CD4-positive, alpha-beta T cell treated with Interleukin-10 for 1 hour (primary cell): ENCODE measurements around the gene ZFHX3.

ENCODE experiments used
- DNase-seq: peaks from one replicate; pipeline ENCODE4 v3.0.0-alpha.2; 2020

Gene ZFHX3

DNA sequence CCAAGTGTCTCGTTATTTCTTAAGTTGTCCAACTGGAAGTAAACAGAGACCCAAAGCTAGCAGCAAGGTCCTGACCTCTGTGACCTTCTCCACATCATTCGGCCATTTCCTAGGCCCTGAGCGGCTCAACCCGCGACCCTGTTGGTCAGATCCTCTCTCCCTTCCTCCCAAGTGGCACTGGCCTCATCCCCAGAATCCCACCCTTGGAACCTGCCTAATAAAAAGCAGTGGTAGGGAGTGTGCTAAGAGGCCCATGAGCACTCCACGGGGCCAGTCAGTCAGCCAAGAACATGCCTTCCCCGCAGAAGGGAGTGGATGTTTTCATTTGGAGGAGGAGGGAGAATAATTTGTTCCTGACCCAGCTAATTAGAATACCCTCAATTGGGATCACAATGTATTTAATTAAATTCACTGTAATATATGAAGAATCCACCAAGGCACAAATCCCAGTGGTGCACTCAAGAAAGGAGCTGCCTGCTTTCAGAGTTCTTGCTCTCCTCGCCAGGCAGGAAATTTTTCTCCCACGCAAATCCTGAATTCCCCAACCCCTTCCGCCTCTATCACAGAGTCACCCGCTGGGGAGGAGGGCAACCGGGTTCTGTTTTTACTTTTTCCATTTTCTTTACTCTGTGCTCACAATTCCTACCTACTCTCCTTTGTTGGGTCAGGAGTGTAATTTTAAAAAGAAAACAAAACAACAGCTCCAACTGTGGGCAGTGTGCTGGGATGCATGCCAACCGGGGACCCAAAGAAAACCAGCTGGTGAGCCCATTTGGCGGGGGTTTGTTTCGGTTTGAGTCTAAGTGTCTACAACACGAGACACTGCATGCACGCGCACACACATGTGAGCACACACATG, 153.4 kb downstream of the ZFHX3 start:
- DNase-seq, result no peak

DNA sequence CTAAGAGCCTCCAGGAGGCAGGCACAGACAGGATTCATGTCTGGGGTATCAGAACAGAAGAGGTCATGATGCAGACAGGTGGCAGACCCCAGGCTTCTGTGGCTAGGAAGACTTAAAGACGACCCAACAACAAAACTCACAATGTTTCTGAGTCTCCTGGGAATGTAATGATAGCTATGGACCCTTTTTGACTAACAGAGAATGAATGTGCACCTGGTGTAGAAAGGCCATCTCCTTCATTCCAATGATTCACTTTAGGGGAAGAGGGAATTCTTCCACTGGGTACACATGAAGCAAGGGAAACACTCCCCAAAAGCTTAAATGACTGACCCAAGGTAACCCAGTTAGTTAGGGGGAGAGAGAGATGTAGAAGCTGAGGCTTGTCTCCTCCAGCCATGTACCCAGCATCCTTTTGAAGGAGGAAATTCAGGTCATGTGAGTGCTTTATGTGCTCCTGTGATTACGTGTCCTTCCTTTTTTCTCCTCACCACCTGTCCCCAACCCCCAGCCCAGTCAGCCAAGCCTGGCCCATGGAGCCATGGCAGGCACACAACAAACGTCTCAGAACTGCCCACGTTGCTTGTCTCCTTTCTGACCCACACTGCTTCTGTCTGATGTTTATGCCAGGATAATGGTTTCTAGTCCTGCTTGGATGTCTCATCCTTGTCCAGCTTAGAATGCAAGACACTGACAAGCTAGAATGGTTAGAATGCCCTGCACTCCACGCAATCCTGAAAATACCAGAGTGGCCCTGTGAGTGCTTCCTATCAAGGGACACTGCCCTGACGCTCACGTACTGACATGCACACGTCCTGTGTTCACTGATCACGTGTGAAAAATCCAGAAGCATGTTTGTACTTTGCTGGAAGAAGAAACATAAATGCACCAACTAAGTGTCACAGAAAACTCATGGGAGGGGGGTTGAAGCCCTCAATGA, 156.4 kb downstream of the ZFHX3 start:
- DNase-seq, result no peak

DNA sequence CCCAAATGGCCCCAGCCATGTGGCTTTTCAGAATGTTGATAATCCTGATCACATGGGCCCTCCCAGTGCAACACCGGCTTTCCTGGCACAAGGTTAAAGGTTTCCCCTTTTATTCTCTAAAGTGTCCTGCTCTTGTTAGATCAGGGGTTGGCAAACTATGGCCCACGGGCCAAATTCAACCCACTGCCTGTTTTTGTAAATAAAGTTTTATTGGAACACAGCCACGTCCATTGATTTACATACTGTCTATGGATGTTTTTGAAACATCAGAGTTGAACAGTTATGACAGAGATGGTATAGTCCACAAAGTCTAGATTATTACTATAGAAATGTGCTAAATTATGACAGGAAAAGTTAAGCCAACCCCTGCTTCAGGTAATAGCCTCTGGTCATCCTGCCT, 157.3 kb downstream of the ZFHX3 start:
- no peak for DNase-seq

DNA sequence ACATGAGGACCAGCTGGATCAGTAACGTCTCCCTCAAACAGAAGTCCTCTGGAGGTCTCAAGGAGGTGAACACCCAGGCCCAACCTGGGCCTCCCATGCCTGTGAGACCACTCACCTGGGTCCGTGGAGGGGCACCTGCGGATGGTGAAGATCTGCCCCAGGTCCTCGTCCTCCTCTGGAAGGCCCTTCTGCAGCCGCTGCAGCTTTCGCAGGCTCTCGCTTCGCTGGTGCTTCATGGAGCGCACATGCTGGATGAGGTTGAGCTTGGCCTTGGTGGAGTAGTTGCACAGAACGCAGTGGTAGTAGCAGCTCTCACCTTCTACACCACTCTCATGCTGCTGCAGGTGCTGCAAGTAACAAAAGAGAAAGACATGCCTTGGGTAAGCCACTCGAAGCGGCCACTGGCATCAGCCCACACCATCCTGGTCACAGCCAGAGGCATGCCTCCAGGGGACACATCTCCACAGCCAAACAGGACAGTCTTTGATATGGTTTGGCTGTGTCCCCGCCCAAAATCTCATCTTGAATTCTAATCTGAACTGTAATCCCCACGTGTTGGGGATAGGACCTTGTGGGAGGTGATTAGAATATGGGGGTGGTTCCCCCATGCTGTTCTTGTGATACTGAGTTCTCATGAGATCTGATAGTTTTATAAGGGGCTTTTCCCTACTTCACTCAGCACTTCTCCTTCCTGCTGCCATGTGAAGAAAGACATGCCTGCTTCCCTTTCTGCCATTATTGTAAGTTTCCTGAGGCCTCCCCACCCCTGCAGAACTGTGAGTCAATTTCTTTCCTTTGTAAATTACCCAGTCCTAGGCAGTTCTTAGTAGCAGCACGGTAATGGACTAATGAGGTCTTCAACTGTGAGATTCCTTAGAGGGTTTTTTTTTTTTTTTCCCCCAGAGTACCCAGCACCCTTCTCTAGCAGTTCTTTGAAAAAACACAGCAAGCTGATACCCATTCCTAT, 158.0 kb downstream of the ZFHX3 start:
- DNase-seq, result no peak

DNA sequence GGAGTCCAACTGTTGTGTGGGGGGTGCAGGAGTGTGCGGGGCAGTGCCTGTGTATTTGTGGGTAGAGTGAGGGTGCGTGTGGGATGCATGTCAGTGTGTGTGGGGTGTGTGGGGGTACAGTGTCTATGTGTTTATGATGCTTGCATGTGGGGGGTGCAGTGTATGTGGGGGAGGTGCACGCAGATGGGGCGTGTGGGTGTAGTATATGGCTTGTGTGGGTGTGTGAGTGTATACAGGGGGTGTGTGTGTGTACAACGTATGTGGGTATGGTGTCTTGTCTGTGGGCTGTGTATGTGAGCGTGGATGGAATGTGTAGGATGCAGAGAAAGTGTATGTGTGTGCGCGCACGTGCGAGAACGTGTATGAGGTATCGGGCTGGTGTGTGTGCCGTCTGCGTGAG, 160.4 kb downstream of the ZFHX3 start:
- no peak for DNase-seq

DNA sequence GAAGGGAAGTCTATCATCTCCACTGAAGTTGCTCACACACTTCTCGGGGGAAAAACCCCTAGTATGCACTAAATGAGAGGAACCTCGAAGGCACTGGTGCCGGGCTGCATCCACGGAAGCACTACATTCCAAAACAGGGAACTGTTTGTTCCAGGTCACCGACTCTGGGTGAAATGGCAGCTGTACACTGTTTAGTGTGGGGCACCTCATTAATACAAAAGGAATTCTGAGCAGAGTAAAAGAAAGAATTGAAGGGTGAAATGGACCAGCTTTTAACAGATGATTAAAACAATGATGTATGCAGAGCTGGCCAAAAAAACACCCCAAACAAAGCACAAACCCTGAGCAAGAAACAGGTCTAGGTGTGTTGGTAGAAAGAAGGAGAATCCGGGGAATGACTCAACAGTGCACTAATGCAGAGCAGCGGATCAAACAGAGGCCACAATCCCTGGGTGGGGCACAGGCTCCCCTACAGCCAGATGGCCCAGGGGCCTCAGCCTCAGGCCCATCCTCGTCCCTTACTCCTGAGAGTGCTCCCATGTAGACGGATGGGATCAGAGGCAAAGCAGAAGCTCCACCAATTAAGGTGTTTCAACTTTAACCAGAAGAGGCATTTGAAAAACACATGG, 161.5 kb downstream of the ZFHX3 start:
- no peak for DNase-seq

DNA sequence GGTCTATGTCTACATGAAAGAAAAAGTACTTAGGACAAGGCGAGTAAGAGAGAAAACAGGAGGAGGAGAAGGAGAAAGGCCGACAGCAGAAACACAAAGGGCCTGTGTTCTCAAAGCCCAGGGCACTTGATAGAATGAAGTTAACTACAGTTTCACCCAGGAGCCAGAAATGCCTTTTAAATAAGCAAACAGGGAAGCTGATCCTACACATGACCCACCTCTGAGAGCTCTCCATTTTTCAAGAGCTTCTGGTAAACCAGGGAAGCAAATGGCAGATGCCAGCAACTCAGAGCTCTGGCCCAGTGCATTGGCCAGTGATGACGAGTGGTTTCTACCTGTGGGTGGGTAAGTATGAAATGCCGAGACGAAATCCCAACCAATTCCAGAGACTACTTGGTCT, 163.4 kb downstream of the ZFHX3 start:
- DNase-seq, result no peak

DNA sequence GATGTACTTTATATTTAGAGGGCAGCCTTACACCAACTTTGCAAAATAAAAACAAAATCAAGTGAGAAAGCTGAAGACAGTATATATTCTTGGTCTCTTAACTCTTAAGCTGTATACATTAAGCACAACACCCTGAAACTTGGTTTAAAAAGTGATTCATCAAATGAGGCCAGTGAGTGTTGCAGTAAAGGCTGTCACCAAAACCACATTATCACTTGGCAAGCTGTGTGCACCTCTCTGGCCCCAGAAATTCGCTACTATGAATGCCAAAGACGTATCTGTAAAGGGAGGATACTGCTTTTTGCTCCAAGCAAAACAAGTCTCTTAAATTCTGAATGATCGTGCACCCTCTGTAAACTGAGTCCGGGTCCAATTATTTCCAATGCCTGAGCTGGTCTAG, 163.9 kb downstream of the ZFHX3 start:
- no peak for DNase-seq

DNA sequence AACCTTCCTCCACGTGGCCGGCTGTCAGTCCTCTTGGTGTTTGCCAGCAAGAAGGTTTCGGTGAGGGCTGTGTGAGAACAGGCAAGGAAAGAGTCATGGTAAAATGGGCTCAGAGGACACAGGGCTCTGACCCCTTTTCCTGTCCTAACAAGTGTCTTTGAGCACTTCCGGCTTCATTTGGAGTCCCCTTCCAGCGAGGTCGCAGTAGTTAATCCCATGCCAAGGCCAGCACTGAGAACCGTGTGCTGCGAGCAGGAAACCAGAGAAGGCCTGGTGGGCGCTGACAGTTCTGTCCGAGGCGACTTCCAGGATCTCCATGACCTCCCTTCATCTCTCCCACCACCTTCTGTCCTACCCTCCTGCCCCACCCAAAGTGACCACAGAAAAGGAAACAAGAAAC, 168.1 kb downstream of the ZFHX3 start:
- DNase-seq, result no peak

DNA sequence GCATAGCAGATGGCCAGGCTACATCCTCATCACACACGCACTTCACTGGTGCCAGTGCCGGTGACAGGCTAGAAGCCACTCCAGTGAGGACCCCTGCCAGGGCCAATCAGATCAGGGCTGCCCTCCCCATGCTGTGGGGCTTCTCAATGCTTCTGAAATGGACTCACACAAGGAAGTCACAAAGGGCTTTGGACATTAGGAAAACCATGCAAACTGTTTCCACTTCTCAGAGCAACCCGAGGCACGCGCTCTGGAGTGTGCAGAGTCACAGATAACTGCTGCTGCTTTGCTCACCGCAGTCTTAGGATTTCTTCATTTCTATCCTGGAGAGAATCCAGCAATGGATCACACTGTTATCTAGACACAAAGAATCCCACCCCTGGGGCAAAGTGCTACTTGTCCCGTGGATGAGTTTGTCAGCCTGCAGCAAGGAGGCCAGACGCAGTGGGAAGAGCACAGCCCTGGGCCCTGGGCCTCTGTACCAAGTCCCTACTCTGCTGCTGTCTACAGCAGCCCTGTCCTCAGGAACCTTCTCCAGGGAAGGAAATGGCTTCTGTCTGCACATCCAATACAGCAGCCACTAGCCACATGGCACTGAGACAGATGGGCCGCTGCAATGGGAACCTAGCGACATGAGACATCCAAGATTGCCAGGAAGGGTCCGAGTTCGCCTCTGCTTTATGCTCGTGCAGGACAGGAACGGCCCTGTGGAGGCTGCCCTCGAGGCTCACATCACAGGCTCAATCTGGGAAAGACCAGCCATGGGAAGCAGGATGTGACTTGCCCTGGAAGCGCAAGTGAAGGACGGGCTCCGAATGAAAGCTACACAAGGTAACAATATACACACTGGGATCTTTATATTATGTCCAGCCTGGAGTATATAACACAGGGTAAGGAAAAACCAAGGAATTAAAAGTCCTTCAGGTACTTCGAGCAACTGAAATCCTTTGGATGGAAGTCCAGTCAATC, 169.3 kb downstream of the ZFHX3 start:
- no peak for DNase-seq

DNA sequence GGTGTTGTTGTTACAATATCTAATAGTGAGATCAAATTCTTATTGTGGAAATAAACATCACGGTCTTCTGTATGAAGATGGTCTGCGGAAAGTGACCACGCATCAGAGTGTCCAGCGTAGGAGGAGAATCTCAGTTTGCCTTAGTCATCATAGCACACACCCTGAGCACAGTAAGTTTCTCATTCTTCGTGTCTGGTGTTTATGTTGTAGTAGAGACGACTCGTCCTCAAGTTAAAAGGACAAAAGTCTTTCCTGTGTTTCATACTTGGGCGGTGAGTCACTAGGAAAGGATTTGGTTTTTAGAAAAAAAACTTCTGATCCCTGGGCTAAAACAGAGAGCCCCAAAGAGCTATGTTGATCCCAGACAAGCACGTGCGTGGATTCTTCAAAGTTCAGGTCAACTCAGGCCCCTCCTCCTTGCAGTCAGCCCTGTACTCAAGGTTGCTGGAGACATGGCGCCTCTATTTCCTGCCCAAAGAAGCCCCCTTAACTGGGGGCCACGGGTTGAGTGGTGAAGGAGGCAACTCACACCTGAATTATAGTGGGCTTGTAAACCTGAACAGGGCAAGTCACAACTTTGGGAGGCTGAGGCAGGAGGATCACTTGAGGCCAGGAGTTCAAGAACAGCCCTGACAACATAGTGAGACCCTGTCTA, 170.4 kb downstream of the ZFHX3 start:
- DNase-seq, result no peak

DNA sequence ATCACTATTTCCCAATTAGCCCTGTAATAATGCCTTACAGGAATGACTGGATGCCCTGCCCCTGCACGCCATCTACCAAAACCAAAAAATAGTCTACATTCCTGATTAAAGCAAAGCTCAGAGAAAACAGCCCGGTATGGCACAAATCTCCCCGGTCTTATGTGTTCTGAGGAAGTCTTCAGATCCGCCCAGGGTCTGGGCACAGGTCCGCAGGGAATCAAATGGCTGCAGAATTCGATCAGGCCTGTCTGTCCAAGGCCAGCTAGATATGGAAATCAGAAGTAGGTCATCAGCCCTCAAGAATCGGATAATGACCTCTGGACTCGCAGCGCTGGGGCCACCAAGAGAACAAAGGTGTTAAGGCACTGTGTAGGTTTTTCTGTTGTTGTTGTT, 171.0 kb downstream of the ZFHX3 start:
- no peak for DNase-seq

DNA sequence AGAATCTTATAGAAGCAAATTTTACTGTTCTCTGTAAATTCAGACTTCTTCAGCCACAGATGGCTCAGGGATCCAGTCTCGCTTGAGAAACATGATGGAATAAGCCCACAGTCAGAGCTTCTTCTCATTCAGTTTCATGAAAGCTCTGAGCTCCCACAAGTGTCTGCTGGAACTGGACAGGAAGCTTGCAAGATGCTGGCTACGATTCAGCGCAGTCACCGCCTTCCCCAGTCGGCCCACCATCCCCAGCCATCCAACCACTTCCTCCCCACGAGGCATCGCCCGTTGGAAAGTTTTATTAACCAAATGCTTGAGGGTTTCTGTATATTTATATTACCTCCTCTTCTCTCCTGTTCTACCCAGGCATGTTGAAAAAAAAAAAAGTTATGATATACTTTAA, 171.7 kb downstream of the ZFHX3 start:
- no peak for DNase-seq

DNA sequence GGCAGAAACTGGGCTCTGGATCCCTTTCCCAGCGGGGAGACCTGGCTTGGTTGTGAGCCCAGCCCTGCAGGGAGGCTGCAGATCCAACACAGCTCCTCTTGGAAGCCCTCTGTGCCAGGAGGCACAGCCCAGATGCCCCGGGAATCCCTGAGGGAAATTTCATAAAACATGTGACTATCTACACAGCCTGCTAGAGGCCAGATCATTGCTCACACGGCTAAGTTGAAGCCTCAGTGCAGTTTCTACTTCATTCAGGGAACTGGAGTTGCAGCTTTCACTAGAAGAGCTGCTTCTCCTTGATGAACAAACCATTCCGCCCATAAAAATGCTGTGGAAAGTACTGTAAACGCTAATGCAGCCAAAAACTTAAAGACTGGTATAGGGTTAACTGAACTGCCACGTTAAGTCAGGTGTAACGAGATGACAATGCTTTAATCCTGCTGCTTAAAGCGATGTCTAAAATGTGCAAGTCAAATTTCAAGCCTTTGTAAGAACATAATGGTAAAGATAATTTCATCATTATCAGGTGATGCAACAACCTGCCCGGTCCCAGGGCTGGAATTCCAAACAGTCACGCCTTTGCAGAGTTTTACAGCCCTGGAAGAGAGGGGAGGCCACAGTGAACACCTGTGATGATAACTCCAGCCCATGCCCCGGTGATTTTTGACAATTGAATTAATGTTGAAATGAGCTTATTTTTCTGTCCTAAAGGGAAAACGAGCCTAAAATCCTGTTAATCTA, 172.5 kb downstream of the ZFHX3 start:
- DNase-seq, result no peak

DNA sequence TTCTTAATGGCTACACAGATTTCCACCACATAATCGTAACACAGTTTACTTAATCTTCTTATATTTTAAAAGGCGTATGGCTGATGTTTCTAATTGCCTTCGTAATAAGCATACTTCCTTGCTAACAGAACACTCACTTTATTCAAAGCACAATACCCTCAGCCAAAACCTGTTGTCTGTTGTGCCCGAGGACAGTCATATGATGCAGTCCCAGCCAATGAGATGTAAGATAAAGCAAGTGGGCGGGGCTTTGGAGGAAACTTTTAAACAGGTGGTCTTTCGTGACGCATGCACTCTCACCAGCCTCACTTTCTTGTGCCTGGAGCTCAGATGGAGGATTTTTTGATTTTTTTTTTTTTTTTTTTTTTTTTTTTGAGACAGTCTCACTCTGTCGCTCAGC, 174.1 kb downstream of the ZFHX3 start:
- DNase-seq, result no peak

DNA sequence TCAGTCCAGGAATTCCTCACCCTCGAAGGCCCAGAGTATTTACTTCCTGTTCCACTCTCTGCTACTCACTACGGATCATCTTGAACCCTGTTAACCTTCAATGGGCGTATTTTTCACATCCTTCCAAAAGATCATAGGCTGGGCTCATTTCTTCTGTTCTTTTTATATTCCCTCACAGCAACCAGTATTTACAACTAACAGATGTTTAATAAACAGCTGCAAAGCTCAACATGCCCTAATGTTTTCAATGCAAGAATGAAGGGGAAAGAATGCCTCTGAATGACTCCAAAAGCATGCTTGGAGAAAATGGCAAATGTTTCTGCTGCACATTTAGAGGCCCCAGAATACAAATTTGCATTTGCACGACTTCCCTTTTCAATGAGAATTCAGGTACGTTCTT, 174.9 kb downstream of the ZFHX3 start:
- no peak for DNase-seq

DNA sequence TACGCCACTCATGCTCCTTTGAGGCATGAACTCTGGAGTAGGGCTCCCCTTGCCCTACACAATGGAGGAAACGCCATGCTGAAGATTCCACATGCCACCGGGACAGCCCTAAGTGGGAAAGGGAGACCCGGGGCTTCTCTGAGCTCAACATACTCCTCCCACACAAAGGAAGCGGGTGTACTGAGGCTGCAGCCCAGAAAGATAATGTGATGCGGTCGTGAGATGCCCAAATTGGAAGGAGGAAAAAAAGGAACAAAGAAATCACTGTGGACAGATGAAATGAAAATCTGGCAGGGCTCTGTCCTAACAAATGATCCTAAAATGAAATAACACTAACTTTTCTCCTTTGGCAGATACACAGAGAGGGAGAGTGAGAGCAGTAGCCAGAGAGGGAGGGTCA, 182.1 kb downstream of the ZFHX3 start:
- DNase-seq, result no peak

DNA sequence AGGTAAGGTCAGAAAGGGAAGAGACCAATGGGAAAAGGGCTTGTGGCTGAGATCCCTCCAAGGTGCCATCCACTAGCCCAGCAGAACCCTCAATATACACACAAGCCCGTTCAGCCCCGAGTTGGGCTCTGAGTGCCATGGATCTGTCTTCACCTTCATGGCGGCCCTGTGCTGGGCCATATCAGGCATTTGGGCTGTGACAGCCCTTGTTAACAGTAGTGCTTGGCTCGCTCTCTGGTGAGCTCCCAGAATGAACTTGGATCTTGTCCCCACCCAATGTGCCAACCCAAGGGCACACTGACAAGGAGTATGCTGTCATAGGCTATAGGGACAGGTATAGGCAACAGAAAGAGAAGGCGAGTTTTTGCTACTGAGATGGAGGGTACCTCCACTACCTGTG, 182.7 kb downstream of the ZFHX3 start:
- DNase-seq, result no peak

DNA sequence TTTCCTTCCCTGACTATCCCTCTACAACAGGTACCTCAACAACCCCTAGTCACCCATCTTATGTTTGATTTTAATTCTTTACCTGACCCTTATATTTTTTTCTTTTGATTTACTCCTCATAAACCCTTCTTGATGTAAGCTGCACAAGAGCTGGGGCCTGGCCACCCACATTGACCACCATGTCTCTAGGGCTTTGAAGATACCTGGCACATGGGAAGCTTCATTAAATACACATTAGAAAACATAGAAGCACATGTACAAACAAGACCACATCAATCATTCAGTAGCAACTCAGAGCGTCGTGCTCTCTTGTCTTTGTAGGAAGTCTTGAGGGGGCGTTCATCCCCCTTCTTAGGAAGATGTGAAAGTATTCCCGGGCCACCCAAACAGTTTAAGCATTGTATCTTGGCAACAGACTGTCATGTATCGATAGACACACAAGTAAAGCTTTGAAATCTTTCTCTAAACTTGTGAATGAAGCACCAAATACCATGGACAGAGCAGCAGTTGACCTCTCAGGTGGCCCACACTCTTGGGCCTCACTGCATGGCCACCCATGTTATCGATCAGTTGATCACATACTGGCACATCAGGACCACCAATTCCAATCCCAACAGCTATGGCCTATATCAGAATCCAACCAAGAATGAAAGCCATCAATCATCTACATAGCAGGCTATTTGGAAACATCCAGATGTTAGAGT, 183.6 kb downstream of the ZFHX3 start:
- DNase-seq, result no peak
